ENCODE measurements around the gene SMIM20. TPM values are rescaled to one million over a fixed set of nuclear protein-coding genes. Genes with fewer than 3 reads are reported as not detected.

The SMIM20 gene
- total RNA-seq, 2 donors from 2014 or later = 35.9 to 40.8 TPM

DNA sequence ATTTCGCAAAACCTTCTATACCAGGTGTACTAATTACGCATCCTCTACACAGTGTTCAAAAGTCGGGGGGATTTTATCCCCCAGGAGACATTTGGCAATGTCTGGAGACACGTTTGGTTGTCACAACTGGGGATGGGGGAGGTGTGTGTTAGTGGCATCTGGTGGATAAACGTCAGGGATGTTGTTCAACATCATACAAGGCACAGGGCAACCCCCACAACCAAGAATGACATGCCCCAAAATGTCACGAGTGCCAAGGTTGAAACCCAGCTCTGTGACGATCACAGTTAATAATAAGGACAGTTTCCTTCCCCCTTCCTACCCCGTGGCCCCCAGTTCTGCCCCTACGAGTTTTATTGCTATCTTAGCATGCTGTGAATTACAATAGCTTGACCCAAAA is 35.3 kb upstream of the SMIM20 start:
- H3K4me3 Mint-ChIP-seq = no peak overlapping the region
- Histone ChIP-seq H3K9ac (ENCODE audit: extremely low read depth, low read length, poor library complexity, severe bottlenecking) (no peak overlapping the region), H3K36me3 (ENCODE audit: control insufficient read depth, insufficient read depth, low read length) (no peaks in the 10 kb centered on the region), H3K4me1 (ENCODE audit: control insufficient read depth, insufficient read depth, low read length) (no peaks in the 10 kb centered on the region), H3K27me3 (ENCODE audit: control insufficient read depth, insufficient read depth, low read length, poor library complexity, severe bottlenecking) (no peaks in the 10 kb centered on the region), H3K9me3 (ENCODE audit: control insufficient read depth, low read length) (no peaks in the 10 kb centered on the region), H3K27ac (ENCODE audit: low read depth, low read length) (no peak overlapping the region), H3K4me3 (ENCODE audit: low read length) (no peak overlapping the region)
- H3K27me3 Mint-ChIP-seq (ENCODE audit: insufficient read depth) = no peaks in the 10 kb centered on the region
- WGBS, 2 experiments (ENCODE audit: insufficient coverage in 1 of 2, insufficient read length in 1 of 2) = 81% methylated on average over 5 to 9 of the region's 9 CpGs
- TF ChIP-seq, protein P1, sequence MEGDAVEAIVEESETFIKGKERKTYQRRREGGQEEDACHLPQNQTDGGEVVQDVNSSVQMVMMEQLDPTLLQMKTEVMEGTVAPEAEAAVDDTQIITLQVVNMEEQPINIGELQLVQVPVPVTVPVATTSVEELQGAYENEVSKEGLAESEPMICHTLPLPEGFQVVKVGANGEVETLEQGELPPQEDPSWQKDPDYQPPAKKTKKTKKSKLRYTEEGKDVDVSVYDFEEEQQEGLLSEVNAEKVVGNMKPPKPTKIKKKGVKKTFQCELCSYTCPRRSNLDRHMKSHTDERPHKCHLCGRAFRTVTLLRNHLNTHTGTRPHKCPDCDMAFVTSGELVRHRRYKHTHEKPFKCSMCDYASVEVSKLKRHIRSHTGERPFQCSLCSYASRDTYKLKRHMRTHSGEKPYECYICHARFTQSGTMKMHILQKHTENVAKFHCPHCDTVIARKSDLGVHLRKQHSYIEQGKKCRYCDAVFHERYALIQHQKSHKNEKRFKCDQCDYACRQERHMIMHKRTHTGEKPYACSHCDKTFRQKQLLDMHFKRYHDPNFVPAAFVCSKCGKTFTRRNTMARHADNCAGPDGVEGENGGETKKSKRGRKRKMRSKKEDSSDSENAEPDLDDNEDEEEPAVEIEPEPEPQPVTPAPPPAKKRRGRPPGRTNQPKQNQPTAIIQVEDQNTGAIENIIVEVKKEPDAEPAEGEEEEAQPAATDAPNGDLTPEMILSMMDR (conservative IDR thresholded peaks at IDR 0.05) = no peak
- H3K4me1 Mint-ChIP-seq = peaks cover 3% of the 10 kb centered on the region
- no peaks in the 10 kb centered on the region for H3K36me3 Mint-ChIP-seq (ENCODE audit: low read depth)
- no peak overlapping the region for H3K27ac Mint-ChIP-seq
- DNase-seq = no peak
- no peaks in the 10 kb centered on the region for H3K9me3 Mint-ChIP-seq

DNA sequence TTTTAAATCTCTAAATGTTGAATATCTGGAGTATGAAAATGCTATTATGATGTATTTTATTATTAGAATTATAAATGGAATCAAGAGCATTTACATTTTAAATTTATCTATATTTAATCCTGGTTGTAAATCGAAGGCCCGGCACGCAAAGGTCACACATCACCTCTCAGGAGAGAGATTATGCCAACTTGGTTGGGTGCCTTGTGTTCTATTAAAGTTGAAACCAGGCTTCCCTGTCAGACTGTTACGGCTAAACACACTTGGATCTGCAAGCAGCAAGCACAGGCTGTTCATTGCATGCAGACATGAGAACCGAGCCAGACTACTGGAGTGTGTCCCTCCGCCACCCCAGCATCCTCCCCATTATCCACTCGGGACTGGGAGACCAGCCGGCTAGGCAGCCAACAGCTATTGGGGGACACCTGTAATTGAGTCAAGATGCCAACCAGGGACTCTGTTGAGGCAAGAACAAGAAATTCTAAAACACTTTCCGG is 34.9 kb upstream of the SMIM20 start:
- Mint-ChIP-seq H3K36me3 (ENCODE audit: low read depth) (no peaks in the 10 kb centered on the region), H3K4me1 (peaks cover 3% of the 10 kb centered on the region), H3K27ac (no peak overlapping the region), H3K9me3 (no peaks in the 10 kb centered on the region), H3K27me3 (ENCODE audit: insufficient read depth) (no peaks in the 10 kb centered on the region), H3K4me3 (no peak overlapping the region)
- 86 to 88% methylated on average over 7 to 9 of the region's 9 CpGs for WGBS, 2 experiments (ENCODE audit: insufficient coverage in 1 of 2, insufficient read length in 1 of 2)
- no peaks in the 10 kb centered on the region for H3K9me3 ChIP-seq (ENCODE audit: control insufficient read depth, low read length)
- H3K9ac ChIP-seq (ENCODE audit: extremely low read depth, low read length, poor library complexity, severe bottlenecking) = no peak overlapping the region
- TF ChIP-seq, protein P1 (conservative IDR thresholded peaks at IDR 0.05) = no peak
- H3K4me1 ChIP-seq (ENCODE audit: control insufficient read depth, insufficient read depth, low read length) = no peaks in the 10 kb centered on the region
- H3K27ac ChIP-seq (ENCODE audit: low read depth, low read length) = no peak overlapping the region
- no peaks in the 10 kb centered on the region for H3K27me3 ChIP-seq (ENCODE audit: control insufficient read depth, insufficient read depth, low read length, poor library complexity, severe bottlenecking)
- no peak overlapping the region for H3K4me3 ChIP-seq (ENCODE audit: low read length)
- no peaks in the 10 kb centered on the region for H3K36me3 ChIP-seq (ENCODE audit: control insufficient read depth, insufficient read depth, low read length)
- no peak for DNase-seq

DNA sequence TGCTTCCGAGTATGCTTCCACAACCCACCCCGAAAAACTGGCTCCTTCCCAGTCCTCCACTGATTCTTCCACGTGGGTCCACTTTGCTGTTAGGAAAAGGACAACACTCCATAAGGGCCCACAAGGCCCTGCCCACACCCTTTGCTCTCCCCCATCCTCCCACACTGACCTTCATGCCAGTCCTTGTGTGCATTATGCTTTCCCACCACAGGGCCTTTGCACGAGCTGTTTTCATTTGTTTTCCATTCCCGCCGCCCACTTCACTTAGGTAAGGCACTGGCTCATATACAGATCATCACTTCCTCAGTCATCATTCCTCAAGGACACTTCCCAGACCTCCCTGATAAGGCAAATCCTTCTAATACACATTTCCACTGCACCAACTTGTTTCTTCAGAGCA is 34.4 kb upstream of the SMIM20 start:
- Mint-ChIP-seq H3K27ac (no peak overlapping the region), H3K4me1 (peaks cover 2% of the 10 kb centered on the region)
- 90 to 100% methylated on average over 3 to 6 of the region's 6 CpGs for WGBS, 2 experiments (ENCODE audit: insufficient coverage in 1 of 2, insufficient read length in 1 of 2)

More for the DNA sequence above, 34.4 kb upstream of the SMIM20 start:
- no peaks in the 10 kb centered on the region for H3K36me3 Mint-ChIP-seq (ENCODE audit: low read depth)
- H3K27ac ChIP-seq (ENCODE audit: low read depth, low read length) = no peak overlapping the region
- no peaks in the 10 kb centered on the region for H3K27me3 Mint-ChIP-seq (ENCODE audit: insufficient read depth)
- H3K36me3 ChIP-seq (ENCODE audit: control insufficient read depth, insufficient read depth, low read length) = no peaks in the 10 kb centered on the region
- H3K9me3 ChIP-seq (ENCODE audit: control insufficient read depth, low read length) = no peaks in the 10 kb centered on the region
- no peak overlapping the region for H3K9ac ChIP-seq (ENCODE audit: extremely low read depth, low read length, poor library complexity, severe bottlenecking)
- DNase-seq = no peak
- no peaks in the 10 kb centered on the region for H3K9me3 Mint-ChIP-seq
- H3K4me1 ChIP-seq (ENCODE audit: control insufficient read depth, insufficient read depth, low read length) = no peaks in the 10 kb centered on the region
- no peaks in the 10 kb centered on the region for H3K27me3 ChIP-seq (ENCODE audit: control insufficient read depth, insufficient read depth, low read length, poor library complexity, severe bottlenecking)
- H3K4me3 Mint-ChIP-seq = no peak overlapping the region
- no peak overlapping the region for H3K4me3 ChIP-seq (ENCODE audit: low read length)
- TF ChIP-seq, protein P1 (conservative IDR thresholded peaks at IDR 0.05) = no peak
